H1 (cell line): ENCODE data around the gene UCKL1.
"Not testable (repeated sequence)": the region's sequence is repeated elsewhere in the genome, so short reads cannot be mapped to it uniquely, and the experiment has no call there.

Experiments used
- BRCA1 ChIP-seq: IDR thresholded peaks from 2 replicates; pipeline ENCODE4 v1.6.1; 2012; ENCODE audit warnings: low read depth, low read length, improper control_type of control experiment
- GABPA ChIP-seq: IDR thresholded peaks from 2 replicates; pipeline ENCODE4 v1.6.1; 2011; ENCODE audit warnings: mild to moderate bottlenecking, low read length, moderate library complexity, borderline replicate concordance; ENCODE audit not compliant: insufficient read depth
- POLR2A ChIP-seq, 2 experiments: IDR thresholded peaks; 1 replicate in 1 of 2; 2 replicates in 1 of 2; pipeline ENCODE4 v1.6.1; 2011; ENCODE audit warnings: low read depth in 2 of 2, low read length in 2 of 2, mild to moderate bottlenecking in 2 of 2; ENCODE audit errors: control extremely low read depth in 1 of 2
- TF ChIP-seq, protein P1 (sequence below), 3 experiments: IDR thresholded peaks; 1 replicate in 2 of 3; 2 replicates in 1 of 3; pipeline versions ENCODE4 v1.5.1 to v1.6.1; 2011; ENCODE audit warnings: low read length in 3 of 3, mild to moderate bottlenecking in 3 of 3, inconsistent platforms in 2 of 3, low read depth in 1 of 3, moderate library complexity in 1 of 3; ENCODE audit not compliant: insufficient read depth in 1 of 3; ENCODE audit errors: control extremely low read depth in 1 of 3

- TF ChIP-seq POLR2A (IDR thresholded peaks at IDR 0.05; ENCODE audit: control extremely low read depth in 1 of 2, low read depth in 2 of 2, low read length in 2 of 2); GABPA; BRCA1: not testable (repeated sequence)
- TF ChIP-seq, protein P1, sequence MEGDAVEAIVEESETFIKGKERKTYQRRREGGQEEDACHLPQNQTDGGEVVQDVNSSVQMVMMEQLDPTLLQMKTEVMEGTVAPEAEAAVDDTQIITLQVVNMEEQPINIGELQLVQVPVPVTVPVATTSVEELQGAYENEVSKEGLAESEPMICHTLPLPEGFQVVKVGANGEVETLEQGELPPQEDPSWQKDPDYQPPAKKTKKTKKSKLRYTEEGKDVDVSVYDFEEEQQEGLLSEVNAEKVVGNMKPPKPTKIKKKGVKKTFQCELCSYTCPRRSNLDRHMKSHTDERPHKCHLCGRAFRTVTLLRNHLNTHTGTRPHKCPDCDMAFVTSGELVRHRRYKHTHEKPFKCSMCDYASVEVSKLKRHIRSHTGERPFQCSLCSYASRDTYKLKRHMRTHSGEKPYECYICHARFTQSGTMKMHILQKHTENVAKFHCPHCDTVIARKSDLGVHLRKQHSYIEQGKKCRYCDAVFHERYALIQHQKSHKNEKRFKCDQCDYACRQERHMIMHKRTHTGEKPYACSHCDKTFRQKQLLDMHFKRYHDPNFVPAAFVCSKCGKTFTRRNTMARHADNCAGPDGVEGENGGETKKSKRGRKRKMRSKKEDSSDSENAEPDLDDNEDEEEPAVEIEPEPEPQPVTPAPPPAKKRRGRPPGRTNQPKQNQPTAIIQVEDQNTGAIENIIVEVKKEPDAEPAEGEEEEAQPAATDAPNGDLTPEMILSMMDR (IDR thresholded peaks at IDR 0.05; ENCODE audit: control extremely low read depth in 1 of 3, insufficient read depth in 1 of 3, low read depth in 1 of 3, low read length in 3 of 3), result not testable (repeated sequence)
Measured at GRCh38 chr20:63916371-63916939, 39.8 kb downstream of the UCKL1 start.
